Head of caudate nucleus (tissue), 42 donors: ENCODE data around the gene LARP6.

Experiments used
- DNase-seq, 42 donors: peaks; one replicate each; pipeline versions ENCODE4 v3.0.0 to v3.0.0-alpha.2; 2020 to 2021; ENCODE audit warnings: mixed read lengths in 7 of 42
- intact Hi-C: fragments of 100-400 bp; cut with DNase I; formaldehyde crosslinking; loops from one replicate; pipeline ENCODE4 v1.15.0; 2022

Gene LARP6

GRCh38 chr15:70781236-70781635 lies 72.7 kb downstream of the LARP6 start:
- no peak for DNase-seq
- intact Hi-C loops: no loop called here
